Mesenteric fat pad (tissue), 1 donor: Measurements from ENCODE around the gene MYO15B. TPM values are rescaled to one million over a fixed set of nuclear protein-coding genes. Genes with fewer than 3 reads are reported as not detected.

Experiments used
- DNase-seq: peaks from one replicate; pipeline ENCODE4 v3.0.0-alpha.2; 2020; ENCODE audit warnings: low spot score
- total RNA-seq: library from RNA; stranded (reverse); fragmentation: NEBNext Ultra II Directional; extraction: Animal tissue kit (Norgen Biotek cat#: 25700); gene quantifications from one replicate; pipeline ENCODE4 v1.2.1, GENCODE V29; 2021
- donor health status: DM: yes; HTN: yes; CAD: no.

The MYO15B gene
- total RNA-seq, 1 donor from 2014 or later = 110 TPM

DNA sequence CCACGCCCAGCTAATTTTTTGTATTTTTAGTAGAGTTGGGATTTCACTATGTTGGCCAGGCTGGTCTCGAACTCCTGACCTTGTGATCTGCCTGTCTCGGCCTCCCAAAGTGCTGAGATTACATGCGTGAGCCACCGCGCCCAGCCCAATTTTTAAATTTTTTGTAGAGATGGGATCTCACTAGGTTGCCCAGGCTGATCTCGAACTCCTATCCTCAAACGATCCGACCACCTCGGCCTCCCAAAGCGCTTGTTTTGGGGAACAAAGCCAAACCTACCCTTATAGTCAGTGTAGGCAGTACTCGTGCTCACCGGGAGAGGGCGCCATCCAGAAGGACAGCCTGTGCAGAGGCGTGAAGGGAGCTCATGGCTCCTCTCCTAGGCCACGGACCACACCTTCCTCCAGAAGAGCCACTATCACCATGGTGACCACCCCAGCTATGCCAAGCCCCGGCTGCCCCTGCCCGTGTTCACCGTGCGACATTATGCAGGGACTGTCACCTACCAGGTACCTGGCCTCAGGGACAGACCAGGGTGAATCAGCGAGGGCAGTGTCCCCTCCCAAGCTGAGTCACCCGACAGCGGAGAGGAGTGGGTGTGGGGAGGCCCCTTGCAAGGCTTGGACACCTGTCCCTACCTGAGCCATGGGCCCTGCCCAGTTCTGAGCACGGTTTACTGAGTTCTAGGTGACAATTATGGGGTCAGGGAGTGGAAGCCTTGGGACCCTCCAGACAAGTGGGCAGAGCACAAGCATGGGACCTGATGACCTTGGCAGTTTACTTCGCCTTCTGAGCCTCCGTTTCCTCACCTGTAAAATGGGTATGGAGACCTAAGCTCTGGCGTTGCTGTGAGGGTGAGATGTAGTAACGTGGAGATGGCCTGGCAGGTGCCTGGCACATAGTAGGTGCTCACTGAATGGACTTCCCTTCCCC, 13.7 kb downstream of the MYO15B start:
- no peak for DNase-seq

DNA sequence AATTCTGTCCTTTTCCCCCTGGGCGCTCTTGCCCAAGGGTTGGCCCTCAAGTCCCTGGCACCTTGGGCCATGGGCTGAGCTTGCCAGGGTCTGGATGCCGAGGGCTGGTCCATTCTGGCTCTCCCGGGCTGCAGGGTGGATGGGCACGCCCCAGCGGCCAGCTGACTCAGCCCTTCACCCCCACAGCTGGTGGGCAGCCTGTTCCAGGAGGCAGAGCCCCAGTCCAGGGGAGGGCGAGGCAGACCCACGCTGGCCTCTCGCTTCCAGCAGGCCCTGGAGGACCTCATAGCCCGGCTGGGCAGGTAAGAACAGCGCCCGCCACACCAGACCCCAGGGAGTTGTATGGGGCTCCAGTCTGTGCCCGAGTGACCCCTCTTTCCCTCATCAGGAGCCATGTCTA, 15.0 kb downstream of the MYO15B start:
- DNase-seq = no peak

DNA sequence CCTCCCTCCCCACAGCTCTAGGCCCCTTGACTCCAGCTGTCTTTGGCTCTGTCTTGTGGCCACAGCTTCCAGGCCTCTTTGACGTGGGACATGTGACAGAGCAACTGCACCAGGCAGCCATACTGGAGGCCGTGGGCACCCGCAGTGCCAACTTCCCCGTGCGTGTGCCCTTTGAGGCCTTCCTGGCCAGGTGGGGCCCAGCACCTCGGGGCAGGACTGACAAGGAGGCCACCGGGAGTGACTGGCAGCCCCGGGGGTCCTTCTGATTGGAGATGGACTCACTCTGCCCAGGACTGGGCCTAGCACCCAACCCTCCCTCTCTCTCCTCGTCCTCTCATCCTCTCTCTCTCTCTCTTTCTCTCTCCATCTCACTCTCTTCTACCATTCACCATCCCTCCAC, 15.5 kb downstream of the MYO15B start:
- no peak for DNase-seq

DNA sequence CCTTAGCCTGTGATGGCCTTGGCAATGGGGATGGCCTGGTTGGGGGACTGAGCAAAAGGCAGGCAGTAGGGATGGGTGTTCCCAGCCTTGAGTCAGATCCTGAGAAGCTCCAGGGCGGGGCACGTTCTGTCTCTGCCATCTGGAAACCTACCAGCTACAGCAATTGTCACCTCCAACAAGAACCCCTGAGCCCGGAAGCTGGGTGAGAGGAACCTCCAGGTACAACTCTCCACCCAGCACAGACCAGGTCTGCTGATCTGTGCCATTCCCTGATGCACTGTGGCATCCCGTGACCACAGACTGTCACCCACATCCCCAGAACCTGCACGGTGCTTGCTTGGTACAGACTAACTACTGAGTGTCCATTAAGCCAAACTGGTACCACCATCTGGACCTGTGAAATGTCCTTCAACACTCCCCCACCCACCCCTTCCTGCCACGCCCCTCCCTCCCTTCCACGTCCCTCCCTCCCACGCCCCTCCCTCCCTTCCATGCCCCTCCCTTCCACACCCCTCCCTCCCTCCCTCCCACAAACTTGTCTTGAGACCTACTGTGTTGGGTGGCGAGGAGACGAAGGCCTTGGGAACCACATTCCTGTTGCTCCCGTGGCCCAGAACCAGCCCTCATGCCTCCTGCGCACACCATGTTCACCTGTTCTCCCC, 16.6 kb downstream of the MYO15B start:
- no peak for DNase-seq

DNA sequence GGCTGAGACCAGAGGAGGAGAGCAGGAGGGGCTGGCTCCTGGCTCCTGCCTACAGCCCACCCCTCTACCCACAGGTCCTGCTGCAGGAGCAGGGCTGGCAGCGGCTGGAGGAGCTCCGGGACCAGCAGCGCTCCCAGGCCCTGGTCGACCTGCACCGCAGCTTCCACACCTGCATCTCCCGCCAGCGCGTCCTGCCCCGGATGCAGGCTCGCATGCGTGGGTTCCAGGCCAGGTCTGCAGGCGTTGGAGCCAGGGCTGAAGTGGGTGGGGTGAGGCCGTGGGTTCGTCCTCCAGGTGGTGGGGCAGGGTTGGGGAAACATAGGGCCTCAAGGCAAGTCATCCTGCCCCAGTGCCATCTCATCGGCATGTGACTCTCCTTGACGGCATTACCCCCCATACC, 18.2 kb downstream of the MYO15B start:
- DNase-seq = no peak

DNA sequence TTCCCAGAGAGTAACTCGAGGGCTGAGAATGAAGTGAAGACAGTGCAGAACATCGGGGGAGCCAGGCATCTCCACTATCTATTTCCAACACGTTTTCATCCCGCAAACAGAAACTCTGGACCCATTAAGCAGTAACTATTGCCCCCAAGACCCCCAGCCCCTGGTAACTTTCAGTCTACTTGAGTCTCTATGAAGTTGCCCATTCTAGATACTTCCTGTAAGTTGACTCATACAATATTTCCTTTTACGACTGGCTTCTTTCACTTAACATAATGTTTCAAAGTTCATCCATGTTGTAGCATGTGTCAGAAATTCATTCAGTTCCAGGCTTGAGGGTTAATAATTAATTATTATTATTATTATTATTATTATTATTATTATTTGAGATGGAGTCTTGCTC, 19.5 kb downstream of the MYO15B start:
- DNase-seq = no peak

DNA sequence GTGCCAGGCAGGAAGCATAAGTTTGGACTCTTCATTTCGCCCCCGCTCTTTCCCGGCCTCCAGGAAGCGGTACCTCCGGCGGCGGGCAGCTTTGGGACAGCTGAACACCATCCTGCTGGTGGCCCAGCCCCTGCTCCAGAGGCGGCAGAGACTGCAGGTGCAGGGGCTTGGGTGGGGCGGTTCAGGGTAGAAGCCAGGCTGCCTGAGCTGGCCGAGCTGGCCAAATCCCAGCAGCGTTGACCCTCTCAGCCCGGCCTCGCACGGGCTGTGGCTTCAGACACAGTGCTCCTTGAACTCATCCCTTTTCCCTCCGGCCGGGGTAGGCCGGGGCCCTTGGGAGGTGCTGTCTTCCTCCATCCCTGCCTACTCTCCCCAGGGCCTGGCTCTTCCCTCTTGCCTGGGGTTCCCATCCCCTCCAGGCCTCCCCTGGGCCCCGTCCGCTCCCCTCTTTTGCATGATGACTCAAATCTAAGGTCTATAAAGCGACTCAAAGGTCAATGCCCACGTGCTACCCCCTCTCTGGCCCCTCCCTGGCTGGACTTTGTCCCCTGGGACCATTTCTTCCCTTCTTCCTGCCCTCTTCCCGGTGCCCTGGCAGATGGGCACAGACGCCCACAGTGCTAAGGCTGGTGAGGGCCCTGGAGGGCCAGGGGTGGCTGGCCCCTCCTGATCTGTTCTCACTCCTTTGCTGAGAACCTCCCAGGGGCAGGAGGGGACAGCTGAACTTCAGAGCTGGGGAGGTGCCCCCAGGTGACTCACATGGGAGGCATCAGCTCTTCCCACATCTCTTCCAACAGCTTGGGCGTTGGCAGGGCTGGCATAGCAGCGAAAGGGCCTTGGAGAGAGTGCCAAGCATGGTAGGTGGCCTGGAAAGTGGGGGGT, 22.7 kb downstream of the MYO15B start:
- DNase-seq = no peak

DNA sequence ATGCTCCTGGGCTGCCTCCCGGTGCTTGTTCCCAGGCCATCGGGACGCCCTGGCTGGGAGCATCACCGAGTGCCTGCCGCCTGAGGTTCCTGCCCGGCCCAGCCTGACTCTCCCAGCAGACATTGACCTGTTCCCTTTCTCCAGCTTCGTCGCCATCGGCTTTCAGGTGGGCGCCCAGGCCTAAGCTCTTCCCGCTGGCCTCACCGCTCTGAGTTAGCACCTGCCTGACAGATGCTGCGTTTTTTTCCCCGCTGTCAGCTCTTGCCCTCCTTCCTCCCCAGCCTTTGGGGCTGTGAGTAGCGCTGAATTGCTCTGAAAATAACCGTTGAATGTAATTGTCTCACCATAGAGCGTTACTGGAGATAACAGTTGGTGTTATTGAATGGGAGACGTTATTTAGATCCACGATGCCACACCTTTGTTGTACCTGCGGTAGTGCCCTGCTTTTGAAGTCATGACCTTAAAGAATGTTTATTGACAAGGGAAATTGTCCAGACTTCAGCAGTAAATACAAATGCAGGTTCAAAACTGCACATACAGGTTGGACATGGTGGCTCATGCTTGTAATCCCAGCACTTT, 24.3 kb downstream of the MYO15B start:
- no peak for DNase-seq

DNA sequence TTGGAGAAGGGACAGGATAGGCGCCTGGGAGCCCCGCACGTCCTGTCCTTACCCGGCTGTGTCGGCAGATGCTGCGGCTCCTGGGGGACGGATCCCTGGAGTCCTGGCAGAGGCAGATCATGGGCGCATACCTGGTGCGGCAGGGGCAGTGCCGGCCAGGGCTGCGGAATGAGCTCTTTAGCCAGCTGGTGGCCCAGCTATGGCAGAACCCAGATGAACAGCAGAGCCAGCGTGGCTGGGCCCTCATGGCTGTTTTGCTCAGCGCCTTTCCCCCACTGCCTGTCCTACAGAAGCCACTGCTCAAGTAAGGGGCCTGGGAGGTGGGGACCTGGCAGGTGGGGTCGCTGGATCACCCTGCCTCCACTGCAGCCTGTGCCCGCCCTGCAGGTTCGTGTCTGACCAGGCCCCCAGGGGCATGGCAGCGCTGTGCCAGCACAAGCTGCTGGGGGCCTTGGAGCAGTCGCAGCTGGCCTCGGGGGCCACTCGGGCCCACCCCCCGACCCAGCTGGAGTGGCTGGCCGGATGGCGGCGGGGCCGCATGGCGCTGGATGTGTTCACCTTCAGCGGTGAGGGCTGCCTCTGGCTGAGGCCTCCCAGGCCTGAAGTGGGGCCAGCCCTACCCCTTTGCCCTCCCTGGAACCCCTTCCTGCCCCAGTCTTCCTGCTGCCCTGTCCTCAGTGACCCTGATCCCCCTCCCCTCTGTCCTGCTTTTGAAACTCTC, 25.5 kb downstream of the MYO15B start:
- DNase-seq = no peak

DNA sequence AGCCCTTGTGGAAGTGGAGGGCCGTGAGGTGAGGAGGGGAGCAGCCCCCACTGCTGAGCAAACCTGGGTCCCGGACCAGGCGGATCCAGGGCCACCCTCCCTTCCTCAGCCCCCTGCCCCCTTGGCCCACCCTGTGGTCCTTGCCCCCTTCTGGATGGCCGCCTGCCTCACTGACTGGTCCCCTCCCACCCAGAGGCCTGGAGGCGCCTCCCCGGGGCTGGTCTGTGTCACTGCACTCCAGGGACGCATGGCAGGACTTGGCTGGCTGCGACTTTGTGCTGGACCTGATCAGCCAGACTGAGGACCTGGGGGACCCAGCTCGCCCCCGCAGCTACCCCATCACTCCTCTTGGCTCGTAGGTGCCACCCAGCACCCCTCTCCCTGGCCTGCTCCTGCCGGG, 26.4 kb downstream of the MYO15B start:
- DNase-seq = no peak

DNA sequence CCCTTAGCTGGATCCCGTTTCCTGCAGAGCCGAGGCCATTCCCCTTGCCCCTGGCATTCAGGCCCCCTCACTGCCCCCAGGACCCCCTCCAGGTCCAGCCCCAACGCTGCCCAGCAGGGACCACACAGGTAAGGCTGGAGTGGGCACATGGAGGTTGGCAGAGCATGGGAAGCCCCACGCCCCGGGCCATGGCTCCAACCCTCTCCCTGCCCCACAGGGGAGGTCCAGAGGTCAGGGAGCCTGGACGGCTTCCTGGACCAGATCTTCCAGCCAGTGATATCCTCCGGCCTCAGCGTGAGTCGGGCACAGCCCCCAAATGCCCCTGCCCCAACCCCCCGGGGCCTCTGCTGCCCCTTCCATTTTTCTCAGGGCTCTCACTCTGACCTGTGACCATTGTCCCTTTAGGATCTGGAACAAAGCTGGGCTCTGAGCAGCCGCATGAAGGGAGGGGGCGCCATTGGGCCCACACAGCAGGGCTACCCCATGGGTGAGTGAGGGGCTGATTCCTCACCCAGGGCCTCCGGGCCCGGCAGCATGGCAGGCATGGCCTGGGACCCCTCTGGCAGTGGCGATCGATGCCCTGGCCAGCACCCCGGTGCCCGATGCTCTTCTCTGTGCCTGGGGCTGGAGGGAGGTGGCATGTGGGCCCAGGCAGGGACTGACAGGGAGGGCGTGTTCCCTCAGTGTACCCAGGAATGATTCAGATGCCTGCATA, 27.1 kb downstream of the MYO15B start:
- no peak for DNase-seq

DNA sequence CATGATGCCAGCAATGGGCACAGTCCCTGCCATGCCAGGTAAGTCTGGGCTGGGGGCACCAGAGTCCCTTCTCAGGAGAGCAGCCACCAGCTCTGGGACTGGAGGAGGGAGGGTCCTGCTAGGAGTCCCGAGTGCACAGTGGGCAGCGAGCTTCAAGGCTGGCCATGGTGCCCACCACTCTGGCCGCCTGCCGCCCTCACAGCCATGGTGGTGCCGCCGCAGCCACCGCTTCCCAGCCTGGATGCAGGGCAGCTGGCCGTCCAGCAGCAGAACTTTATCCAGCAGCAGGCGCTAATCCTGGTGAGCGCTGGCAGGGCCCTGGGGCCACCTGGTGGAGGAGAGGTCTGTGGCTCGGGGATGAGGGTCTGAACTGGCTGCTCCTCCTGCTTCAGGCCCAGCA, 27.7 kb downstream of the MYO15B start:
- DNase-seq = no peak

DNA sequence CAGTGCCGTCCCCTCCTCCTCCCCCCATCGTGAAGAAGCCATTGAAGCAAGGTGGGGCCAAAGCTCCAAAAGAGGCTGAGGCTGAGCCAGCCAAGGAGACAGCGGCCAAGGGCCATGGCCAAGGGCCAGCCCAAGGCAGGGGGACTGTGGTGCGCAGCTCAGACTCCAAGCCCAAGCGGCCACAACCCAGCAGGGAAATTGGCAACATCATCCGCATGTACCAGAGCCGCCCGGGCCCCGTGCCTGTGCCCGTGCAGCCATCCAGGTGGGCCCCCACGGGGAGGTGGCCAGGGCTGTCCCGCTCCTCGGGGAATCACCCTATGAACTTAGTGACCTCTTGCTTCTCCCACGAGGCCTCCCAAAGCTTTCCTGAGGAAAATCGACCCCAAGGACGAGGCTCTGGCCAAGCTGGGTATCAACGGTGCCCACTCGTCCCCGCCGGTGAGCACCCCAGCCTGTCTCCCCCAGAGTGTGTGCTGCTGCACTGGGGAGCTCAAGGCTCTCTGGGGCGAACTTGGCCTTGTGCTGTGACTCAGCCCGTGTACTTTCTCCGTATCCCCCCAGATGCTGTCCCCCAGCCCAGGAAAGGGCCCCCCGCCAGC, 29.0 kb downstream of the MYO15B start:
- DNase-seq = no peak

DNA sequence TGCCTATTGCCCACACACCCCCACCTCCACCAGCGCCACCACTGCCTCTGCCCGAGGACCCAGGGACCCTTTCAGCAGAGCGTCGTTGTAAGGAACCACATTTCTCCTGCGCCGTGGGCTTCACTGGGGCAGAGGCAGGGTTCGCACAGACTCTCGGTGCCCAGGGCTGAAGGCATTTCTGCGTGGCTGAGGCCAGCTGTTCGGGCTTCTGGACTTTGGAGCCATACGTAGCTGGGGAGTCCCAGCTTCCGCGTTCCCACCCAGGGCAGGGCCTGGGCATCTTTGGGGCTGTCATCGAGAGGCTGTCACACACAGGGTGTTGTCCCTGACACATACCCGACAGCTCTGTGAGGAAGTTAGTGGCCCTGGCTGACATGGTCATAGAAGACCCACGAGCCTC, 29.6 kb downstream of the MYO15B start:
- no peak for DNase-seq

DNA sequence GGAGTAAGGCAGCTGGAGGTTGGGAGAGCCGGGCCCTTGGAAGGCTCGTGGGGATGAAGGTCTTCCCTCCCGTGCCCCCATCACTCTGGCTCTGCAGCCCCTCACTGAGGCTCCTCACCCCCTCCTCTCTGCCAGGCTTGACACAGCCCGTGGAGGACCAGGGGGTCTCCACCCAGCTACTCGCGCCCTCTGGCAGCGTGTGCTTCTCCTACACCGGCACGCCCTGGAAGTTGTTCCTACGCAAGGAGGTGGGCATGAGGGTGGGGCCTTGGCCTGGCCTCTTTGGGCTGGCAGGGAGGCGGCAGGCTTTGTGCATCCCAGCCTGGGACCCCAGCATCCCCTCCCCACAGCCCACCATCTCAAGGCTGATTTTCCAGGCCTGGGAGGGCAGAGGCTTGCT, 30.1 kb downstream of the MYO15B start:
- no peak for DNase-seq

DNA sequence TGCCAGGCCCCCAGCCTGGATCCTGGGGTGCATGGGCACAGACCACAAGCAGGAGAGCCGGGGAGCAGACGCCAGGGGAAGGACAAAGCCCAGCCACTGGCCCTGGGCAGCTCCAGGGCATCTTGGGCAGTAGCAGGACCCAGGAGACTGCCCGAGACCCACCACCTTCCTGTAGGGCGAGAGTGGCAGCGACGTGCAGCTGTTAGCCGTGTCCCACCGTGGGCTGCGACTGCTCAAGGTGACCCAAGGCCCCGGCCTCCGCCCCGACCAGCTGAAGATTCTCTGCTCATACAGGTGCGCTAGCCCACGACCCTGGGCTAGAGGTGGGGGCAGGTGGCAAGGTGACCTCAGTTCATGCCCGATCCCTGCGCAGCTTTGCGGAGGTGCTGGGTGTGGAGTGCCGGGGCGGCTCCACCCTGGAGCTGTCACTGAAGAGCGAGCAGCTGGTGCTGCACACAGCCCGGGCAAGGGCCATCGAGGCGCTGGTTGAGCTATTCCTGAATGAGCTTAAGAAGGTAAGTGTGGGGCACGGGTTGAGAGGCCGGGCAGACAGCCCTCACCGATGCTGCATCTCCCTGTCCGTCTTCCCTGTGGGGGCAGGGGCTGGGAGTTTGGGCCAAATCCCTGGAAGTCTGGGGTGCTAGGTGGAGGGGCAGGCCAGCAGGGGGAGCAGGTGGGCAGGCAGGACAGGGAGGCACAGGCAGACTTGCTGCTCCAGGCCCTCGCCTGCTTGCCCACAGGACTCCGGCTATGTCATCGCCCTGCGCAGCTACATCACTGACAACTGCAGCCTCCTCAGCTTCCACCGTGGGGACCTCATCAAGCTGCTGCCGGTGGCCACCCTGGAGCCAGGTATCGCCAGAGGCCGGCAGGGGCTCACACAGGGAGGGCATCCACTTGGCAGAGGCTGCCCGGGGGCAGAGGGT, 32.2 kb downstream of the MYO15B start:
- DNase-seq = no peak

DNA sequence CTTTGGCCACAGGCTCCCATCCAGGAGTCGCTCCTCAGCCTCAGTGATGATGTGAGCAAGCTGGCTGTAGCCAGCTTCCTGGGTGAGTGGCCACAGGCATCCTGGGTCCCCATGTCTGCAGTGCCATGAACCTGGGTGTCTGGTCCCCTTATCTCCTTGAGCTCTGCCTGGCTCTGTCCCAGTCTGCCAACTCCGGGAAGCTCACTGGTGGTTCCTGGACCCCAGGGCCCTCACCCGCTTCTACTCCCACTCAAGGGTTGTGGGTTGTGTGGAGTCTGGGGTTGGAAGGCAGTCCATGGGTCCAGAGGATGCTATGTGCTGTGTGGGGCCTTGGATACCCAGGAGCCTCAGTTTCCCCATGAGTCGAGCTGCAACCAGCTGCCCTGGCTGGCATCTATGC, 33.9 kb downstream of the MYO15B start:
- DNase-seq = no peak

DNA sequence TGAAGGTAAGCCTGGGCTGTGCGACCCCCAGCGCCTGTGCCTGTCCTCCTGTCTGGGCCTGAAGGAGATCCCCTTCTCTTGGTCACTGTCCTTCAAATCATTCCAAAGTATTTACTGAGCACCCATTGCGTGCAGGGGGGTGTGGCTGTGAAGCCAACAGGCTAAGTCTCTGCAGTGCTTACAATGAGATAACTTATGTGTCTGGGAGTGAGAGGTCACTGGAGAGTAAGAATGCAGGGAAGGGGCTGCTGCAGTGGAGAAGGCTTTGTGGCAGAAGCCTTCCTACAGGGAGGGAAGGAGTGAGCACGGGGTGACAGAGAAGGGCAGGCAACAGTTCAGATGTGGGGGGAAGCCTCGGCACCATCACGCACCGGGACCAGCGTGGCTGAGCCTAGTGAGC, 34.5 kb downstream of the MYO15B start:
- DNase-seq = no peak
